H9 (cell line): Measurements from ENCODE around the gene GPR137B. TPM values are rescaled to one million over a fixed set of nuclear protein-coding genes. Genes with fewer than 3 reads are reported as not detected.
"Not testable (repeated sequence)": the region's sequence is repeated elsewhere in the genome, so short reads cannot be mapped to it uniquely, and the experiment has no call there.

Experiments used
- DNase-seq: peaks from one replicate; pipeline ENCODE4 v3.0.0-alpha.2; 2017
- H2AFZ ChIP-seq: one replicate; pipeline ENCODE4 v1.6.1; 2013; ENCODE audit warnings: mild to moderate bottlenecking, low read length, control low read depth, moderate library complexity
- H2AK5ac ChIP-seq: 2 replicates; pipeline ENCODE4 v1.6.1; 2013; ENCODE audit warnings: low read length, control low read depth, mixed read lengths; ENCODE audit not compliant: insufficient read length
- H2BK120ac ChIP-seq: one replicate; pipeline ENCODE4 v1.6.1; 2013; ENCODE audit warnings: low read depth, mild to moderate bottlenecking, low read length, control low read depth, inconsistent platforms; ENCODE audit not compliant: poor library complexity, severe bottlenecking
- H2BK12ac ChIP-seq: 2 replicates; pipeline ENCODE4 v1.6.1; 2013; ENCODE audit warnings: low read length, control low read depth, mixed read lengths, low read depth; ENCODE audit not compliant: insufficient read length
- H2BK15ac ChIP-seq: 2 replicates; pipeline ENCODE4 v1.6.1; 2013; ENCODE audit warnings: low read depth, low read length, control low read depth
- H2BK20ac ChIP-seq: one replicate; pipeline ENCODE4 v1.6.1; 2013; ENCODE audit warnings: low read depth, mild to moderate bottlenecking, low read length, control low read depth, inconsistent platforms; ENCODE audit not compliant: poor library complexity, severe bottlenecking
- H2BK5ac ChIP-seq: 2 replicates; pipeline ENCODE4 v1.6.1; 2013; ENCODE audit warnings: low read length, control low read depth, mixed read lengths; ENCODE audit not compliant: insufficient read length
- H3K14ac ChIP-seq: 2 replicates; pipeline ENCODE4 v1.6.1; 2013; ENCODE audit warnings: low read length, control low read depth; ENCODE audit not compliant: insufficient read depth
- H3K18ac ChIP-seq: 2 replicates; pipeline ENCODE4 v1.6.1; 2013; ENCODE audit warnings: low read depth, mild to moderate bottlenecking, mixed read lengths, low read length, control low read depth; ENCODE audit not compliant: insufficient read length
- H3K23ac ChIP-seq: 2 replicates; pipeline ENCODE4 v1.6.1; 2013; ENCODE audit warnings: low read length, control low read depth, mixed read lengths, low read depth; ENCODE audit not compliant: insufficient read length
- H3K23me2 ChIP-seq: 2 replicates; pipeline ENCODE4 v1.6.1; 2013; ENCODE audit warnings: low read depth, mild to moderate bottlenecking, mixed read lengths, low read length, control low read depth; ENCODE audit not compliant: insufficient read length, poor library complexity, severe bottlenecking
- H3K27ac ChIP-seq: 2 replicates; pipeline ENCODE4 v1.5.1; 2013; ENCODE audit warnings: low read length, control low read depth, mixed read lengths, low read depth; ENCODE audit not compliant: insufficient read length
- H3K27me3 ChIP-seq: 2 replicates; pipeline ENCODE4 v1.6.1; 2013; ENCODE audit warnings: low read length, control low read depth, inconsistent platforms; ENCODE audit not compliant: insufficient read depth
- H3K4ac ChIP-seq: 2 replicates; pipeline ENCODE4 v1.6.1; 2013; ENCODE audit warnings: low read depth, mild to moderate bottlenecking, control low read depth, inconsistent platforms, low read length, moderate library complexity
- H3K4me1 ChIP-seq: 2 replicates; pipeline ENCODE4 v1.6.1; 2013; ENCODE audit warnings: low read length, control low read depth, inconsistent platforms; ENCODE audit not compliant: insufficient read depth
- H3K4me2 ChIP-seq: 2 replicates; pipeline ENCODE4 v1.6.1; 2013; ENCODE audit warnings: low read length, control low read depth, mixed read lengths; ENCODE audit not compliant: insufficient read length, insufficient read depth
- H3K56ac ChIP-seq: 2 replicates; pipeline ENCODE4 v1.6.1; 2013; ENCODE audit warnings: low read depth, mild to moderate bottlenecking, mixed read lengths, low read length, control low read depth; ENCODE audit not compliant: insufficient read length
- H3K79me1 ChIP-seq: 2 replicates; pipeline ENCODE4 v1.6.1; 2013; ENCODE audit warnings: low read depth, mild to moderate bottlenecking, moderate library complexity, low read length, control low read depth, inconsistent platforms; ENCODE audit not compliant: insufficient read depth, poor library complexity, severe bottlenecking
- H3K79me2 ChIP-seq: 2 replicates; pipeline ENCODE4 v1.6.1; 2013; ENCODE audit warnings: low read length, control low read depth, inconsistent platforms; ENCODE audit not compliant: insufficient read depth
- H3K9ac ChIP-seq: 2 replicates; pipeline ENCODE4 v1.6.1; 2013; ENCODE audit warnings: low read length, control low read depth, mixed read lengths; ENCODE audit not compliant: insufficient read length; ENCODE audit errors: extremely low read depth
- H3K9me3 ChIP-seq: one replicate; pipeline ENCODE4 v1.6.1; 2013; ENCODE audit warnings: low read depth, low read length, inconsistent platforms; ENCODE audit not compliant: control insufficient read depth
- H3T11ph ChIP-seq: one replicate; pipeline ENCODE4 v1.6.1; 2013; ENCODE audit warnings: mild to moderate bottlenecking, low read length, control low read depth, inconsistent platforms
- H4K20me1 ChIP-seq: one replicate; pipeline ENCODE4 v1.6.1; 2013; ENCODE audit not compliant: control insufficient read depth, insufficient read length, insufficient read depth
- H4K5ac ChIP-seq: 2 replicates; pipeline ENCODE4 v1.6.1; 2013; ENCODE audit warnings: low read depth, mild to moderate bottlenecking, mixed read lengths, low read length, control low read depth; ENCODE audit not compliant: insufficient read length
- H4K8ac ChIP-seq: replicated peaks from 2 replicates; pipeline ENCODE4 v1.6.1; 2013; ENCODE audit warnings: low read length, control low read depth, mixed read lengths, low read depth; ENCODE audit not compliant: insufficient read length
- H4K91ac ChIP-seq: 2 replicates; pipeline ENCODE4 v1.6.1; 2013; ENCODE audit warnings: low read depth, mild to moderate bottlenecking, moderate library complexity, mixed read lengths, low read length, control low read depth; ENCODE audit not compliant: insufficient read length
- H3K27ac Mint-ChIP-seq, 3 experiments: 2 replicates in 2 of 3; 3 replicates in 1 of 3; pipeline ENCODE4 v1.8.0; 2020 to 2021; ENCODE audit warnings: mixed read lengths in 3 of 3, mild to moderate bottlenecking in 1 of 3, moderate library complexity in 1 of 3
- H3K27me3 Mint-ChIP-seq: 2 replicates; pipeline ENCODE4 v1.8.0; 2021; ENCODE audit warnings: low read depth, mild to moderate bottlenecking, moderate library complexity, mixed read lengths
- H3K36me3 Mint-ChIP-seq, 3 experiments: 2 replicates in 2 of 3; 3 replicates in 1 of 3; pipeline ENCODE4 v1.8.0; 2020 to 2021; ENCODE audit warnings: low read depth in 3 of 3, mixed read lengths in 3 of 3; ENCODE audit not compliant: insufficient read depth in 1 of 3
- H3K4me1 Mint-ChIP-seq, 2 experiments: 2 replicates each; pipeline ENCODE4 v1.8.0; 2020; ENCODE audit warnings: mixed read lengths in 2 of 2
- H3K4me3 Mint-ChIP-seq, 2 experiments: 2 replicates in 1 of 2; 3 replicates in 1 of 2; pipeline ENCODE4 v1.8.0; 2020 to 2021; ENCODE audit warnings: mild to moderate bottlenecking in 2 of 2, mixed read lengths in 2 of 2, moderate library complexity in 1 of 2
- H3K9me3 Mint-ChIP-seq, 2 experiments: 2 replicates in 1 of 2; 3 replicates in 1 of 2; pipeline ENCODE4 v1.8.0; 2020; ENCODE audit warnings: mild to moderate bottlenecking in 2 of 2, mixed read lengths in 2 of 2, moderate library complexity in 1 of 2
- WGBS: extraction: QIAGEN DNeasy Blood & Tissue Kit; methylation state at CpG from one replicate; pipeline ENCODE4 v1.1.7; 2013; ENCODE audit warnings: missing lambda C conversion rate, low lambda C conversion rate, mixed read lengths; ENCODE audit not compliant: insufficient read length; ENCODE audit errors: extremely low coverage; 5-methylcytosine and 5-hydroxymethylcytosine counted together
- total RNA-seq: library from RNA; stranded (reverse); gene quantifications from 2 replicates; pipeline ENCODE4 v1.2.1, GENCODE V29; 2021

Gene GPR137B
- total RNA-seq, 1 experiment from 2014 or later: 5.9 TPM

- H3K27ac Mint-ChIP-seq, H3K23me2 ChIP-seq, H2BK120ac ChIP-seq, H4K8ac ChIP-seq, H2BK15ac ChIP-seq, H4K20me1 ChIP-seq, H2AFZ ChIP-seq, H2AK5ac ChIP-seq, H3K4ac ChIP-seq, H3K9ac ChIP-seq, H3K14ac ChIP-seq, H4K91ac ChIP-seq, H3T11ph ChIP-seq, H3K18ac ChIP-seq, H4K5ac ChIP-seq, H3K27me3 Mint-ChIP-seq, H3K4me1 ChIP-seq, H3K79me1 ChIP-seq, H3K56ac ChIP-seq, H3K4me1 Mint-ChIP-seq, DNase-seq, H2BK5ac ChIP-seq, H3K79me2 ChIP-seq, H3K4me3 Mint-ChIP-seq, H3K9me3 Mint-ChIP-seq, H3K27ac ChIP-seq, H3K9me3 ChIP-seq, H3K27me3 ChIP-seq, H2BK20ac ChIP-seq, H3K4me2 ChIP-seq, H3K23ac ChIP-seq, H2BK12ac ChIP-seq: not testable (repeated sequence)
- WGBS: no CpG with 5 or more reads among the region's 1 CpG
- H3K36me3 Mint-ChIP-seq: peaks cover 9 to 23% (median 11%) of the 10 kb centered on the region in 3 experiments; a peak in 6 of 7 replicates
Measured at GRCh38 chr1:236188084-236188483, 45.7 kb downstream of the GPR137B start.
